ENCODE data around the gene SLC49A4.

GRCh38 chr3:122920986-122921385 lies 126.1 kb downstream of the SLC49A4 start:
- no peak for TF ChIP-seq FOXP4 (CRISPR knock-in tag; IDR thresholded peaks at IDR 0.05)
- TF ChIP-seq CTCF (IDR thresholded peaks at IDR 0.05): no peak
- TF ChIP-seq ATF2 (CRISPR knock-in tag; IDR thresholded peaks at IDR 0.05; ENCODE audit: borderline replicate concordance, low read depth): no peak
- TF ChIP-seq ZNF121 (CRISPR knock-in tag; IDR thresholded peaks at IDR 0.05): no peak
- no peak for TF ChIP-seq RELA (CRISPR knock-in tag; IDR thresholded peaks at IDR 0.05; ENCODE audit: borderline replicate concordance)
- TF ChIP-seq, protein P1, sequence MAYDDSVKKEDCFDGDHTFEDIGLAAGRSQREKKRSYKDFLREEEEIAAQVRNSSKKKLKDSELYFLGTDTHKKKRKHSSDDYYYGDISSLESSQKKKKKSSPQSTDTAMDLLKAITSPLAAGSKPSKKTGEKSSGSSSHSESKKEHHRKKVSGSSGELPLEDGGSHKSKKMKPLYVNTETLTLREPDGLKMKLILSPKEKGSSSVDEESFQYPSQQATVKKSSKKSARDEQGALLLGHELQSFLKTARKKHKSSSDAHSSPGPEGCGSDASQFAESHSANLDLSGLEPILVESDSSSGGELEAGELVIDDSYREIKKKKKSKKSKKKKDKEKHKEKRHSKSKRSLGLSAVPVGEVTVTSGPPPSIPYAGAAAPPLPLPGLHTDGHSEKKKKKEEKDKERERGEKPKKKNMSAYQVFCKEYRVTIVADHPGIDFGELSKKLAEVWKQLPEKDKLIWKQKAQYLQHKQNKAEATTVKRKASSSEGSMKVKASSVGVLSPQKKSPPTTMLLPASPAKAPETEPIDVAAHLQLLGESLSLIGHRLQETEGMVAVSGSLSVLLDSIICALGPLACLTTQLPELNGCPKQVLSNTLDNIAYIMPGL (CRISPR knock-in tag; IDR thresholded peaks at IDR 0.05): no peak
- TF ChIP-seq NR1H2 (CRISPR knock-in tag; IDR thresholded peaks at IDR 0.05): no peak
- no peak for TF ChIP-seq TCF7 (CRISPR knock-in tag; IDR thresholded peaks at IDR 0.05; ENCODE audit: low read depth)
- TF ChIP-seq MAX (CRISPR knock-in tag; IDR thresholded peaks at IDR 0.05): no peak
- no peak for TF ChIP-seq ELF4 (CRISPR knock-in tag; IDR thresholded peaks at IDR 0.05; ENCODE audit: low read depth)
- TF ChIP-seq ZBTB21 (CRISPR knock-in tag; IDR thresholded peaks at IDR 0.05; ENCODE audit: borderline replicate concordance): no peak
